Left lobe of liver (tissue), 2 donors: ENCODE results near the gene AIF1. TPM values are rescaled to one million over a fixed set of nuclear protein-coding genes. Genes with fewer than 3 reads are reported as not detected.
A peak's percentile ranks its signal among the peaks of the same experiment; 100 is the strongest.

ENCODE experiments used
- ATAC-seq: fragments of 200-7000 bp; cut with Tn5 transposase; one replicate; pipeline ENCODE4 v1.9.1; 2020; ENCODE audit warnings: mild to moderate bottlenecking, moderate library complexity
- DNase-seq: peaks from one replicate; pipeline ENCODE4 v3.0.0-alpha.2; 2020; ENCODE audit warnings: low spot score
- total RNA-seq: library from RNA; stranded (reverse); gene quantifications from one replicate; pipeline ENCODE4 v1.2.1, GENCODE V29; 2021
- donor health status: DM: no; HTN: no; CAD: no; lungs with moderate emphysema.
- donor health status: DM: no; HTN: yes; CAD: no.

Gene AIF1
- total RNA-seq, 1 donor from 2014 or later = 7.2 TPM

DNA sequence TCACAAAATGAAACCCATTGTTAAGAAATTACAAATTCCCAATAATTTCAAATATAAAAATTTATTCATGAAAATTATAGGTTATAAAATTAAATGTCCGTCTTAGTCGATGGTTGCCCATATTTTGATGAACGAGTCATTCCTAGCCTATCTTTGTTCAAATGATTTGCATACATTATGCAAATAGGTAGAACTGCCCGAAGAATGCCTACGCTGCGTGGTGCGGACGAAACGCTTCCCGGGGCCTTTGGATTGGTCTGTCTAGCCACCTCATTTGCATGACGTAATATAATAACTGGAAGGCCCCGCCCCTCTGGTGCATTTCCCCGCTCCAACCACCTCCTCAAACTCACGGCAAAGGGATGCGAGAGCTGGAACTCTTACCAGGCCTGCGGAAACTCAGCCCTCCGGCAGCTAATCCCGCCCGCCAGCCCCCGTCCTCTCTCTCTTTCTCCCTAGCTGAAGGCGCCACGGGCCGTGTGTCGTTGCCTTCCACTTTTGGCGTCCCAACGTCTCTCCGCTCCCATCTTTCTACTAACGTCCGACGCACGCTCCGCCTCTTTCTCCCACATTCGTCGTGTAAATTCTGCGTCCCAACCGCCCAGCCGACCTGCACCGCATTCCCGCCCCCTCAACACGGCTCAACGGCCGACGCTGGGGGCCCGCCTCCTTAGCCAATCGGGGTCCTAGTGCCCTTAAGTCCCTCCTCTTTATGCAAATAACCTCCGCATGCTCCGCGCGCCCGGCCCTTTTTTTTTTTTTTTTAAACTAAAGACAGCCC lies 5.0 kb downstream of the AIF1 start:
- DNase-seq = peak; percentile 98
- ATAC-seq = peak; percentile 89

- DNase-seq = no peak
Observed at GRCh38 chr6:31620586-31621319, 5.7 kb downstream of the AIF1 start, which contains the start of gene PRRC2A. Gene PRRC2A (plus strand): TSS chr6:31620715. CDS start chr6:31622790, 2,075 bp downstream.

GRCh38 chr6:31621320-31621939 lies 6.4 kb downstream of the AIF1 start:
- ATAC-seq (no peak), DNase-seq (no peak)

More at GRCh38 chr6:31620586-31621319, 5.7 kb downstream of the AIF1 start, which contains the start of gene PRRC2A:
- ATAC-seq = peak; percentile 87

DNA sequence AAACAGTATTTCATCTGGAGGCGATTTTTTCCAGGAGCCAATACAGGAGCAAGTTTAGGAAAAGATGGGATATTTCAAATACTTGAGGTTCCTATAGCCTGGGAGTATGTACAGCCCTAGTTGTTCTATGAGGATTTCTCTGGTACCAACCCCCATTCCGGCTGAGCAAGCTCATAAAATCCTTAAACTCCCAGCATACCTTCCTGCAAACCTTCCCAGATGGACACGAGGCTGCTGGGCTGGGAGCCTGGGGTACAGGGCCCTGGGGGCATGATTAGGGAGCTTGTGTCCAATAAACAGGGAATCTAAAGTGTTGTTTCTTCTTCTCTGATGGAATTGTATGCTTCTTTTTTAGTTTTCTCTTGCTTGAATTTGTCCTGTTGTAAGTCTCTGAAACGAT lies 7.0 kb downstream of the AIF1 start:
- DNase-seq (no peak), ATAC-seq (no peak)

DNA sequence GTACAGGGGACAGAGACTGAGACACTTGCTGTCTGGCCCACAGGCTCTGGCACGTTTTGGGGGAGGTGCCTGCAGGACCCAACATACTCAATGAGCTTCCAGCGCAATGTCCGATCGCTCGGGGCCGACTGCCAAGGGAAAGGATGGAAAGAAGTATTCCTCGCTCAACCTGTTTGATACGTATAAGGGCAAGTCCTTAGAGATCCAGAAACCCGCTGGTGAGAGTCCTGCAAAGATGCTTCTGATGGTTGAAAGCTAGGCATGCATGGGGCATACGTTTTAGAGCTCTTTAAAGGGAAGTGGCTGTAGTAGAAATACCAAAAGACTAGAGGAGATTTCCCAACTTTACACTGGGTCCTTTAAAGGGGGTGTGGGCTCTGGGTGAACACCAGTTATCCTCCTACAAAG lies 7.7 kb downstream of the AIF1 start:
- no peak for DNase-seq
- ATAC-seq = no peak

- DNase-seq (no peak), ATAC-seq (no peak)
Observed at GRCh38 chr6:31624070-31624469, 9.0 kb downstream of the AIF1 start.

DNA sequence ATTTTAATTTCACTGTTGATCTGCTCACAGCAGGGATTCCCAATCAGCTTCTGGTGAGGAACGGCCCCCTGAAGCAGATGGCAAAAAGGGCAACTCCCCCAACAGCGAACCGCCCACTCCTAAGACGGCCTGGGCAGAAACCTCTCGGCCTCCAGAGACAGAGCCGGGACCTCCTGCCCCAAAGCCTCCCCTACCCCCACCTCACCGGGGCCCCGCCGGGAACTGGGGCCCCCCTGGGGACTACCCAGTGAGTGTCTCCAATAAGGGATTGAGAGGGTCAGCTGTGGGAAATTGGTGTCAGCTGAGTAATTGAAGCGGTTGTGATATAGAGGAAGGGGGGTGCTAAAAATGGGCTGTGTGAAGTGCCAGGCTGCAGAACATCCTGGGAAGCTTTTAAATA lies 11.9 kb downstream of the AIF1 start:
- ATAC-seq (no peak), DNase-seq (no peak)

DNA sequence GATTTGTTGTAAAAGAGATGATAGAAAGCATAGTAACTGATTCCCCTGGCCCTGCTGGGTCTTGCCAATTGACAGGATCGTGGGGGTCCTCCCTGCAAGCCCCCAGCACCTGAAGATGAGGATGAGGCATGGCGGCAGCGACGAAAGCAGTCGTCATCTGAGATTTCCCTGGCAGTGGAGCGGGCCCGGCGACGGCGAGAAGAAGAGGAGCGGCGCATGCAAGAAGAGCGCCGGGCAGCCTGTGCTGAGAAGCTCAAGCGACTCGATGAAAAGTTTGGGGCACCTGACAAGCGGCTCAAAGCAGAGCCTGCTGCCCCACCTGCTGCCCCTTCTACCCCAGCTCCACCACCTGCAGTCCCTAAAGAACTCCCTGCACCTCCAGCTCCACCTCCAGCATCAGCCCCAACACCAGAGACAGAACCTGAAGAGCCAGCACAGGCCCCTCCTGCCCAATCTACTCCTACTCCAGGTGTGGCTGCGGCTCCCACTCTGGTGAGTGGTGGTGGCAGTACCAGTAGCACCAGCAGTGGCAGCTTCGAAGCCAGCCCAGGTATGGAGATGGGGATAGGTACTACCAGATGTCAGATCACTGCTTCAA lies 12.8 kb downstream of the AIF1 start:
- DNase-seq (no peak), ATAC-seq (no peak)

GRCh38 chr6:31629014-31629413 lies 14.0 kb downstream of the AIF1 start:
- DNase-seq = no peak

GRCh38 chr6:31630177-31630934 lies 15.3 kb downstream of the AIF1 start:
- ATAC-seq (no peak), DNase-seq (no peak)

More at GRCh38 chr6:31629014-31629413, 14.0 kb downstream of the AIF1 start:
- no peak for ATAC-seq

DNA sequence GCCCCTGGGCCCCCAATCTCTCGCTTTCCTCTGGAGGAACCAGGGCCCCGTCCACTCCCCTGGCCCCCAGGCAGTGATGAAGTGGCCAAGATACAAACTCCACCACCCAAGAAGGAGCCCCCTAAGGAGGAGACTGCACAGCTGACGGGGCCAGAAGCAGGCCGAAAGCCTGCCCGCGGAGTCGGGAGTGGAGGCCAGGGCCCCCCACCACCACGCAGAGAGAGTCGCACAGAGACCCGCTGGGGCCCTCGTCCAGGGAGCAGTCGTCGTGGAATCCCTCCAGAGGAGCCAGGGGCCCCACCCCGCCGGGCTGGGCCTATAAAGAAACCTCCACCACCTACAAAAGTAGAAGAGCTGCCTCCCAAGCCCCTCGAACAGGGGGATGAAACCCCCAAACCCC lies 16.2 kb downstream of the AIF1 start:
- ATAC-seq (no peak), DNase-seq (no peak)

GRCh38 chr6:31631681-31632278 lies 16.7 kb downstream of the AIF1 start:
- ATAC-seq = no peak
- no peak for DNase-seq

GRCh38 chr6:31632279-31632946 lies 17.4 kb downstream of the AIF1 start:
- no peak for DNase-seq

GRCh38 chr6:31633447-31633846 lies 18.4 kb downstream of the AIF1 start:
- ATAC-seq = no peak
- no peak for DNase-seq

More at GRCh38 chr6:31632279-31632946, 17.4 kb downstream of the AIF1 start:
- no peak for ATAC-seq

DNA sequence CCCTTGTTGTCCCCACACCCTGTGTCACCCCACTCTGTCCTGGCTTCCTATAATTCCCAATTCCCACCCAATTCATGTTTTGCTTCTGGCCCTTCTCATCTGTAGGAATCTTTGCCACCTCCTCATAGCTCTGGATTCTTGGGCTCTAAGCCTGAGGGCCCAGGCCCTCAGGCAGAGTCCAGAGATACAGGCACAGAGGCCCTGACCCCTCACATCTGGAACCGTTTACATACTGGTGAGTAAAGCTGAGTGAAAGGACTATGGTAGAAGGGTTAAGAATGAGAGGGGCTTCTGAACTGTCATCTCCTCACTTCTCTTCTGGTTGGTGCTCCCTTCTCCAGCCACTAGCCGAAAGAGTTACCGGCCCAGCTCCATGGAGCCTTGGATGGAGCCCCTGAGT lies 19.1 kb downstream of the AIF1 start:
- ATAC-seq (peak; percentile 1), DNase-seq (no peak)

- DNase-seq (peak; percentile 80), ATAC-seq (peak; percentile 87)
Observed at GRCh38 chr6:31634969-31635575, 20.0 kb downstream of the AIF1 start.

DNA sequence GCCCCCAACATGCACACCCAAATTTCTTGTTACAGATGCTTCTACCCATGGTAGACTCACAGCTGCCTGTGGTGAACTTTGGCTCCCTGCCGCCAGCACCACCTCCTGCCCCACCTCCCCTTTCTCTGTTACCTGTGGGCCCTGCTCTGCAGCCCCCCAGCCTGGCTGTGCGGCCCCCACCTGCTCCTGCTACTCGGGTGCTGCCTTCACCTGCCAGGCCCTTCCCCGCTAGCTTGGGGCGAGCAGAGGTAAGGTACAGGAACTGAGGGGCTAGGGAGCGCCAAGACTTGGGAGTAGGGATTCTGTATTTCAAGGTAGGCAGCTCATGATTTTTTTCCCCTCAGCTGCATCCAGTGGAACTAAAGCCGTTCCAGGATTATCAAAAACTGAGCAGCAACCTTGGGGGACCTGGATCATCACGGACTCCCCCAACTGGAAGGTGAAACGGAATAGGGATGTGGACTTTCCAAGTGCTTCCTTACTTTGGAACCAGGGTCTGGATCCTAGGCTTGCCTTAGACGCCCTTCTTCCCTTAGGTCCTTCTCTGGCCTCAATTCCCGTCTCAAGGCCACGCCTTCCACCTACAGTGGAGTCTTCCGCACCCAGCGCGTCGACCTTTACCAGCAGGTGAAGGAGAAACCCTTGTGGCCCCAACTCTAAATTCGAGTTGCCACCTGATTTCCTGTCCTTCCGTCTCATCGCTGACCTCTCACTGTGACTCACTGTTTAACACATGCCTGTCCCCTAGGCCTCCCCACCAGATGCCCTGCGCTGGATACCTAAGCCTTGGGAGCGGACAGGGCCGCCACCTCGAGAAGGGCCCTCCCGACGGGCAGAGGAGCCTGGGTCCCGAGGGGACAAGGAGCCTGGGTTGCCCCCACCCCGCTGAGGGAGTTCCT lies 21.9 kb downstream of the AIF1 start:
- ATAC-seq (no peak), DNase-seq (no peak)

GRCh38 chr6:31639043-31639442 lies 24.0 kb downstream of the AIF1 start:
- no peak for DNase-seq
- no peak for ATAC-seq
